CD4-positive, alpha-beta T cell treated with Interleukin-12 subunit alpha and Interleukin-12 subunit beta, for 1 hour (primary cell): ENCODE data around the gene PTPRN2.
"Not testable (repeated sequence)": the region's sequence is repeated elsewhere in the genome, so short reads cannot be mapped to it uniquely, and the experiment has no call there.

ENCODE experiments used
- DNase-seq: peaks from one replicate; pipeline ENCODE4 v3.0.0-alpha.2; 2020

Gene PTPRN2

GRCh38 chr7:158357106-158357897 lies 230.3 kb downstream of the PTPRN2 start:
- no peak for DNase-seq

- DNase-seq: no peak
Measured at GRCh38 chr7:158356454-158356853, 231.2 kb downstream of the PTPRN2 start.

- DNase-seq: no peak
Measured at GRCh38 chr7:158355456-158356065, 232.1 kb downstream of the PTPRN2 start.

- no peak for DNase-seq
Measured at GRCh38 chr7:158354861-158355260, 232.8 kb downstream of the PTPRN2 start.

DNA sequence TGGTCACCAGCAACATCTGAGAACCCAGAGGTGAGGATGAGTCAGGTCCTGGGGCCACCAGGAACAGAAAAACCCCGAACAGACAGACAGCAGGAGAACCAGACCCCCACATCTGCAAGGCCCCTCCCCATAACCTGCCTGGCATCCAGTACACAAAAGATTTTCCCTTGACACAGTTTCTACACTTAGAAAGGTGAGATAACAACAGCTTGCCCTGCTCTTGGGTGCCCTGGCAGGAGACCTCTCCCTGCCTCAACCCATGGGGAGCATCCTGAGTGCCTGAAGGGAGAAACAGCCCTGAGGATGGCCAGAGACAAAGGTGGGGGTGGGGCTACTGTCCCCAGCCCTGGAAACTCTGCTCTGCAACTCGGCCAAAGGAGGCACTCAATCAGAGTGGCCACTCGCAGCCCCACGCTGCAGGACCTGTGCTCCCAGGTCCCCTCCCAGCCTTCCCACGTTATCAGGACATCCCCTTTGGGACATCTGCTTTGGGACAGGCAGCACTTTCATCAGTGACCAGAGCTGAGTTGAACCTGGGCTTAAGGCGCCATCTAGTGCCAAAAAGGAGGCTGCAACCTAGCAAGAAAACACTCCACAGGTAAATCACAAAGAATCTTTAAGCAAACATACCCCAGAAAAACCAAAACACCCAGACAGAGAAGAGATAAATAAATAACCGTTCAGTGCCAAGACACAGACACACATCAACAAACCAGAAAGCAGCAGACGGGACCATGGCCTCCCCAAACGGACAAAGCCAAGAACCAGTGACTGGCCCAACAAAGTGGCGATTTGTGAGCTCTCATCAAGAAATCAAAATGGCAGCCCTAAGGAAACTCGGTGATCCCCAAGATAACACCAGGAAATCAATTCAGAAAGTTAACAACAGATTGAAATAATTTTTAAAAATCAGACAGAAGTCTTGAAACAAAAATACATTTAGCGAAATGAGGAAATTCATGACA lies 233.7 kb downstream of the PTPRN2 start:
- no peak for DNase-seq

DNA sequence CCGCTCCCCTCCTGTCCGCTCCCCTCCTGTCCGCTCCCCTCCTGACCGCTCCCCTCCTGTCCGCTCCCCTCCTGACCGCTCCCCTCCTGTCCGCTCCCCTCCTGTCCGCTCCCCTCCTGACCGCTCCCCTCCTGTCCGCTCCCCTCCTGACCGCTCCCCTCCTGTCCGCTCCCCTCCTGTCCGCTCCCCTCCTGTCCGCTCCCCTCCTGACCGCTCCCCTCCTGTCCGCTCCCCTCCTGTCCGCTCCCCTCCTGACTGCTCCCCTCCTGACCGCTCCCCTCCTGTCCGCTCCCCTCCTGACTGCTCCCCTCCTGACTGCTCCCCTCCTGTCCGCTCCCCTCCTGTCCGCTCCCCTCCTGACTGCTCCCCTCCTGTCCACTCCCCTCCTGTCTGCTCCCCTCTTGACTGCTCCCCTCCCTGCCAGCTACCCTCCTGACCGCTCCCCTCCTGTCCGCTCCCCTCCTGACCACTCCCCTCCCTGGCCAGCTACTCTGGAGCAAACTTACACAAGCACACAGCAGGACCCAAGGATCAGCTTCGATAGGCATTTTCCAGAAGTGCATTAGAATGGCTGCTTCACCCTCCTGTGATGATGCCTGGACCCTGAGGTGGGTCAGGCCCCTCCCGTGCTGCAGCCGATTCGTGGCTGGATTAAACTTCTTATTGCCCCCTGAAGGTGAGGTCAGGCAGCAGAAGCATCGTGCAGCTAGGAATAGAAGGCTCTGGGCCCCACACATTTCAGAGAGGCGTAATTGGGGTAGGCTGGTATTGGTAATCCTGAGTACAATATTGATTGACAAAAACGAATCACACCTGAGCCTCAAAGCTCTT lies 235.5 kb downstream of the PTPRN2 start:
- not testable (repeated sequence) for DNase-seq

DNA sequence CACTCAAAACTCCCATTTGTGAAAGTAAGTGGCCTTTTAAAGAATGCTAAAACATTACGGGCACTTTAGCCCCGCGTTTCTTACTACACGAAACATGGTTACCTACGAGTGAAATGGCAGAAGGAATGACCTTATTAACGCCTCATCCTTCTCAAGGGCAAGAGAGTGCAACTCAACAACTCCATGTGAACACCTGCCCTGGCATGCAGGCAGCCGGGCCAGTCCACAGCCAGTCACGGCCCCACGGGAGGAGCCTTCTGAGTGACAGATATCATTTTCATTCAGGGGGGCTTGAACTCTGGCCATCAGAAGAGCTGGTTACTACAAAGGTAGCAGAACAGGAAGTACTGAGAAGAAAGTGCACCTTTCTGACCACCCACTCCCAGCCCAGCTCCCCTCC lies 236.1 kb downstream of the PTPRN2 start:
- no peak for DNase-seq

DNA sequence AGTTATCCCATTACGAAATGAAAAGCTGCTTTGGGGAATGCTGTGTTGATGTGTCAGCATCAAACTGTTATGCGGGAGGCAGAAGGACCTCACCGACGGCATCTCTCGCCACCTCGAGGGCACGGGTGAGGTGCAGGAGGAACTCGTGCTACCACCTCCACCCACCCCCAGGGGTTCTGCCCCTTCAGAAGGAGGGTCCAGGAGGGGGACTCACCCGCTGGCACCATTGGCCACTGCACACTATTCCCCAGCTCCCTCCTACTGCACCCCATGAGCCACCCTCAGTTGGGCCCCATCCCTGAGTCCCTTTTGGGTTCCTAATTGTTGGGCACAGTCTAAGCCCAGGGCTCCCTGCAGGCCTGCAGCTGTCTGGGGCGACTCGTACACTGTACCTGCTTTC lies 236.6 kb downstream of the PTPRN2 start:
- DNase-seq: no peak

GRCh38 chr7:158350166-158350900 lies 237.3 kb downstream of the PTPRN2 start:
- DNase-seq: no peak

- DNase-seq: no peak
Measured at GRCh38 chr7:158348446-158348845, 239.2 kb downstream of the PTPRN2 start.

GRCh38 chr7:158348039-158348438 lies 239.6 kb downstream of the PTPRN2 start:
- DNase-seq: not testable (repeated sequence)

DNA sequence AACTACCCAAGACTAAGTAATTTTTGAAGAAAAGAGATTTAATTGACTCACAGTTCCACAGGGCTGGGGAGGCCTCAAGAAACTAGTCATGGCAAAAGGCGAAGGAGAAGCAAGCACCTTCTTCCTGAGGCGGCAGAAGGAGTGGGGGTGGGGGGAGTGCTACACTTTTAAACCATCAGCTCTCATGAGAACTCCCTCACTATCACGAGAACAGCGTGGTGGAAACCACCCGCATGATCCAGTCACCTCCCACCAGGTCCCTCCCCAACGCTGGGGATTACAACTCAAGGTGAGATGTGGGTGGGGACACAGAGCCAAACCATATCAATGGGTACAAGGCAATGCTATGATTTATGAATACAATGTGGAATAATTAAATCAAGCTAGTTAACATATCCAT lies 241.9 kb downstream of the PTPRN2 start:
- DNase-seq: no peak

- DNase-seq: no peak
Measured at GRCh38 chr7:158344706-158345300, 242.8 kb downstream of the PTPRN2 start.

- DNase-seq: no peak
Measured at GRCh38 chr7:158343936-158344455, 243.6 kb downstream of the PTPRN2 start.

DNA sequence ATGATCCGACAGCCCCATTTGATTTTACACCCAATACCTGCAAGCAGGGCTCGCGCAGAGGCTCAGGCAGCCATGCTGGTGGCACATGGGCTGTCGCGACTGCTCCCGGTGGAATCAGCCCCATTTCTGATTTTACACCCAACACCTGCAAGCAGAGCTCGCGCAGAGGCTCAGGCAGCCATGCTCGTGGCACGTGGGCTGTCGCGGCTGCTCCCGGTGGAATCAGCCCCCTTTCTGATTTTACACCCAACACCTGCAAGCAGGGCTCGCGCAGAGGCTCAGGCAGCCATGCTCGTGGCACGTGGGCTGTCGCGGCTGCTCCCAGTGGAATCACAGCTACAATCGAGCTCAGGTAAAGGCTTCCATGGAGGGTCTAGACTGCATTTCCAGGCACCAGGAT lies 244.1 kb downstream of the PTPRN2 start:
- DNase-seq: no peak

GRCh38 chr7:158341097-158341496 lies 246.5 kb downstream of the PTPRN2 start:
- not testable (repeated sequence) for DNase-seq

DNA sequence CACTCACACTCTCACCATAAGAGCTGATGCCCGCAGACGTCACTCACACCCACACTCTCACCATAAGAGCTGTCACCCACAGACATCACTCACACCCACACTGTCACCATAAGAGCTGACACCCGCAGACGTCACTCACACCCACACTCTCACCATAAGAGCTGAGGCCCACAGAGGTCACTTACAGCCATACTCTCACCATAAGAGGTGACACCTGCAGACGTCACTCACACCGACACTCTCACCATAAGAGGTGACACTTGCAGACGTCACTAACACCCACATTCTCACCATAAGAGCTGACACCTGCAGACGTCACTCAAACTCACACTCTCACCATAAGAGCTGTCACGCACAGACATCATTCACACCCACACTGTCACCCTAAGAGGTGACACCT lies 250.7 kb downstream of the PTPRN2 start:
- not testable (repeated sequence) for DNase-seq

- not testable (repeated sequence) for DNase-seq
Measured at GRCh38 chr7:158332516-158332915, 255.1 kb downstream of the PTPRN2 start.

DNA sequence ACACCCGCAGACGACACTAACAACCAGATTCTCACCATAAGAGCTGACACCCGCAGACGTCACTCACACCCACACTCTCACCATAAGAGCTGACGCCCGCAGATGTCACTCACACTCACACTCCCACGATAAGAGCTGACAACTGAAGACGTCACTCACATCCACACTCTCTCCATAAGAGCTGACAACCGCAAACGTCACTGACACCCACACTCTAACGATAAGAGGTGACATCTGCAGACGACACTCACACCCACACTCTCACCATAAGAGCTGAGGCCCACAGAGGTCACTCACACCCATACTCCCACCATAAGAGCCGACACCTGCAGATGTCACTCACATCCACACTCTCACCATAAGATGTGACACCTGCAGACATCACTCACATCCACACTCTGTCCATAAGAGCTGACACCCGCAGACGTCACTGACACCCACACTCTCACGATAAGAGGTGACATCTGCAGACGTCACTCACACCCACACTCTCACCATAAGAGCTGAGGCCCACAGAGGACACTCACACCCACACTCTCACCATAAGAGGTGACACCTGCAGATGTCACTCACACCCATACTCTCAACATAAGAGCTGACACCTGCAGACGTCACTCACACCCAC lies 255.7 kb downstream of the PTPRN2 start:
- DNase-seq: not testable (repeated sequence)

DNA sequence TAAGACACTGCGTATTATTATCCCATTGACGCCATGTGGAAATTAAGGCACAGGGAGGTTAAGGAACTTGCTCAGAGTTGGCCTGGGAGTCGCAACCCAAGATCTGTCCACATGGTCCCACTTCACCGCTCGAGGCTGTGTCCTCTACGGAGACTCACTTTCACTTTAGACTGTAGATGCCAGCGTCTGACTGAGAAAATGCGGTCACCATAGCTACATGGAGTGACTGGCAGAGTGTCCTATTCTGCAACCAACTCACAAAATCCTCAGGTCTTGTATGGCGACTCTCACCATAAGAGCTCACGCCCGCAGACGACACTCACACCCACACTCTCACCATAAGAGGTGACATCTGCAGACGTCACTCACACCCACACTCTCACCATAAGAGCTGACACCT lies 257.9 kb downstream of the PTPRN2 start:
- no peak for DNase-seq
